Mesenchymal stem cell (in vitro differentiated cells and primary cell): ENCODE measurements around the gene AP1B1.

Experiments used
- DNase-seq: peaks from one replicate; pipeline ENCODE4 v3.0.0-alpha.2; 2013
- H2AFZ ChIP-seq: one replicate; pipeline ENCODE4 v1.6.1; 2013; ENCODE audit warnings: low read depth, mild to moderate bottlenecking, control low read depth, inconsistent platforms, low read length, moderate library complexity
- H2AK5ac ChIP-seq: 2 replicates; pipeline ENCODE4 v1.6.1; 2013; ENCODE audit warnings: low read length, moderate library complexity, mild to moderate bottlenecking, inconsistent platforms; ENCODE audit not compliant: severe bottlenecking
- H2BK120ac ChIP-seq: one replicate; pipeline ENCODE4 v1.6.1; 2013; ENCODE audit warnings: low read depth, mild to moderate bottlenecking, inconsistent platforms, low read length, moderate library complexity
- H2BK12ac ChIP-seq, 2 experiments: one replicate each; pipeline ENCODE4 v1.6.1; 2013; ENCODE audit warnings: inconsistent platforms in 2 of 2, low read length in 2 of 2, mild to moderate bottlenecking in 2 of 2, moderate library complexity in 2 of 2, control low read depth in 1 of 2
- H2BK15ac ChIP-seq: one replicate; pipeline ENCODE4 v1.6.1; 2013; ENCODE audit warnings: mild to moderate bottlenecking, low read depth, inconsistent platforms; ENCODE audit not compliant: poor library complexity, severe bottlenecking
- H2BK5ac ChIP-seq: 2 replicates; pipeline ENCODE4 v1.6.1; 2013; ENCODE audit warnings: low read depth, mild to moderate bottlenecking, low read length, control low read depth, inconsistent platforms; ENCODE audit not compliant: poor library complexity, severe bottlenecking
- H3K14ac ChIP-seq, 2 experiments: one replicate each; pipeline ENCODE4 v1.6.1; 2013; ENCODE audit warnings: inconsistent platforms in 2 of 2, low read length in 2 of 2, control low read depth in 1 of 2, mild to moderate bottlenecking in 1 of 2, moderate library complexity in 1 of 2
- H3K18ac ChIP-seq, 2 experiments: one replicate each; pipeline ENCODE4 v1.6.1; 2013; ENCODE audit warnings: inconsistent platforms in 2 of 2, low read length in 2 of 2, control low read depth in 1 of 2, low read depth in 1 of 2, mild to moderate bottlenecking in 1 of 2
- H3K23ac ChIP-seq, 2 experiments: one replicate each; pipeline ENCODE4 v1.6.1; 2013; ENCODE audit warnings: inconsistent platforms in 2 of 2, low read length in 2 of 2, mild to moderate bottlenecking in 2 of 2, moderate library complexity in 2 of 2, control low read depth in 1 of 2
- H3K27ac ChIP-seq: 2 replicates; pipeline ENCODE4 v1.5.1; 2013; ENCODE audit warnings: mild to moderate bottlenecking, moderate library complexity, low read length, control low read depth, inconsistent platforms; ENCODE audit not compliant: poor library complexity, severe bottlenecking
- H3K27me3 ChIP-seq, 2 experiments: 2 replicates each; pipeline versions ENCODE4 v1.6.1 to v1.7.0; 2013; ENCODE audit warnings: low read length in 2 of 2, mild to moderate bottlenecking in 2 of 2, moderate library complexity in 2 of 2, control low read depth in 1 of 2, inconsistent platforms in 1 of 2; ENCODE audit not compliant: control insufficient read depth in 1 of 2, insufficient read depth in 1 of 2
- H3K36me3 ChIP-seq, 2 experiments: 2 replicates each; pipeline versions ENCODE4 v1.6.1 to v1.7.0; 2013; ENCODE audit warnings: low read length in 2 of 2, control low read depth in 1 of 2, inconsistent platforms in 1 of 2, low read depth in 1 of 2, mild to moderate bottlenecking in 1 of 2; ENCODE audit not compliant: insufficient read depth in 2 of 2, control insufficient read depth in 1 of 2
- H3K4ac ChIP-seq, 2 experiments: one replicate each; pipeline ENCODE4 v1.6.1; 2013; ENCODE audit warnings: inconsistent platforms in 2 of 2, low read length in 2 of 2, mild to moderate bottlenecking in 2 of 2, moderate library complexity in 2 of 2, control low read depth in 1 of 2, low read depth in 1 of 2
- H3K4me1 ChIP-seq: 2 replicates; pipeline ENCODE4 v1.6.1; 2013; ENCODE audit warnings: low read depth, low read length, control low read depth; ENCODE audit not compliant: control insufficient read depth, insufficient read depth
- H3K4me2 ChIP-seq: 2 replicates; pipeline ENCODE4 v1.6.1; 2013; ENCODE audit warnings: low read length, mild to moderate bottlenecking, inconsistent platforms; ENCODE audit not compliant: poor library complexity, severe bottlenecking
- H3K4me3 ChIP-seq, 2 experiments: 2 replicates each; pipeline versions ENCODE4 v1.5.1 to v1.7.0; 2013; ENCODE audit warnings: low read length in 2 of 2, mild to moderate bottlenecking in 2 of 2, control low read depth in 1 of 2, low read depth in 1 of 2; ENCODE audit not compliant: insufficient read depth in 1 of 2
- H3K79me1 ChIP-seq: replicated peaks from 2 replicates; pipeline ENCODE4 v1.6.1; 2013; ENCODE audit warnings: mild to moderate bottlenecking, control low read depth, low read length, inconsistent platforms; ENCODE audit not compliant: poor library complexity, severe bottlenecking
- H3K9ac ChIP-seq: 2 replicates; pipeline ENCODE4 v1.7.0; 2013; ENCODE audit warnings: mild to moderate bottlenecking, low read length, moderate library complexity
- H3K9me3 ChIP-seq: 2 replicates; pipeline ENCODE4 v1.7.0; 2013; ENCODE audit warnings: mild to moderate bottlenecking, low read length; ENCODE audit not compliant: control insufficient read depth
- H4K8ac ChIP-seq: one replicate; pipeline ENCODE4 v1.6.1; 2013; ENCODE audit warnings: inconsistent platforms, mild to moderate bottlenecking, low read length, moderate library complexity
- H4K91ac ChIP-seq: one replicate; pipeline ENCODE4 v1.6.1; 2013; ENCODE audit warnings: mild to moderate bottlenecking, low read length, inconsistent platforms
- WGBS: methylation state at CpG from one replicate; pipeline ENCODE4 v1.1.7; 2013; ENCODE audit warnings: mixed read lengths; 5-methylcytosine and 5-hydroxymethylcytosine counted together

Gene AP1B1

GRCh38 chr22:29301716-29302401, 86.5 kb downstream of the AP1B1 start:
- no peak for DNase-seq
- Histone ChIP-seq H3K27me3 (no peaks in the 10 kb centered on the region), H3K4me2 (no peak overlapping the region), H2AK5ac (no peak overlapping the region), H3K14ac (no peak overlapping the region), H3K18ac (no peak overlapping the region), H4K91ac (no peak overlapping the region), H3K4ac (no peak overlapping the region), H3K4me3 (no peak overlapping the region), H3K9me3 (no peaks in the 10 kb centered on the region), H2AFZ (no peak overlapping the region), H2BK5ac (no peak overlapping the region), H2BK15ac (no peak overlapping the region), H3K79me1 (peaks cover 6% of the 10 kb centered on the region), H3K4me1 (peaks cover 15% of the 10 kb centered on the region), H3K36me3 (peaks cover 42 to 55% of the 10 kb centered on the region in 2 experiments), H2BK12ac (no peak overlapping the region), H4K8ac (no peak overlapping the region), H3K9ac (no peak overlapping the region), H3K23ac (no peak overlapping the region), H2BK120ac (no peak overlapping the region), H3K27ac (no peak overlapping the region)
- WGBS: 95% methylated on average over 17 of the region's 17 CpGs

- Histone ChIP-seq H3K9ac (no peak overlapping the region), H2BK5ac (no peak overlapping the region), H3K79me1 (peaks cover 10% of the 10 kb centered on the region), H2BK15ac (no peak overlapping the region), H3K4me3 (no peak overlapping the region), H2AFZ (no peak overlapping the region), H3K23ac (no peak overlapping the region), H3K9me3 (no peaks in the 10 kb centered on the region), H2BK120ac (no peak overlapping the region), H3K14ac (no peak overlapping the region), H3K27me3 (no peaks in the 10 kb centered on the region), H3K18ac (no peak overlapping the region), H4K8ac (no peak overlapping the region), H3K4ac (no peak overlapping the region), H2AK5ac (no peak overlapping the region), H3K36me3 (peaks cover 51 to 62% of the 10 kb centered on the region in 2 experiments), H3K27ac (no peak overlapping the region), H4K91ac (no peak overlapping the region), H3K4me1 (peaks cover 14% of the 10 kb centered on the region), H3K4me2 (no peak overlapping the region), H2BK12ac (no peak overlapping the region)
- WGBS: 93% methylated on average over 8 of the region's 10 CpGs
- DNase-seq: no peak
Observed at GRCh38 chr22:29300807-29301601, 87.4 kb downstream of the AP1B1 start.

- 89% methylated on average over 4 of the region's 4 CpGs for WGBS
- no peak overlapping the region for H4K8ac ChIP-seq
- no peak overlapping the region for H3K14ac ChIP-seq
- H2BK12ac ChIP-seq: no peak overlapping the region
- H2AK5ac ChIP-seq: no peak overlapping the region
- no peak overlapping the region for H2AFZ ChIP-seq
- H3K9ac ChIP-seq: no peak overlapping the region
- H3K4me2 ChIP-seq: no peak overlapping the region
- peaks cover 13% of the 10 kb centered on the region for H3K79me1 ChIP-seq
- no peak overlapping the region for H3K18ac ChIP-seq
- no peak overlapping the region for H3K4ac ChIP-seq
- H3K27ac ChIP-seq: no peak overlapping the region
- no peak overlapping the region for H3K4me3 ChIP-seq
- H4K91ac ChIP-seq: no peak overlapping the region
- no peak overlapping the region for H2BK5ac ChIP-seq
- H3K23ac ChIP-seq: no peak overlapping the region
- no peak overlapping the region for H2BK15ac ChIP-seq
- H3K4me1 ChIP-seq: peaks cover 12% of the 10 kb centered on the region
- DNase-seq: peak; percentile 6
- H3K27me3 ChIP-seq: no peaks in the 10 kb centered on the region
- no peaks in the 10 kb centered on the region for H3K9me3 ChIP-seq
- peaks cover 57 to 65% of the 10 kb centered on the region in 2 experiments for H3K36me3 ChIP-seq
- no peak overlapping the region for H2BK120ac ChIP-seq
Observed at GRCh38 chr22:29300467-29300806, 87.9 kb downstream of the AP1B1 start.

GRCh38 chr22:29299136-29299900, 89.1 kb downstream of the AP1B1 start:
- Histone ChIP-seq H2BK5ac (no peak overlapping the region), H3K27ac (no peak overlapping the region), H3K4me1 (peaks cover 9% of the 10 kb centered on the region), H3K36me3 (peaks cover 67 to 72% of the 10 kb centered on the region in 2 experiments), H3K18ac (no peak overlapping the region), H3K27me3 (no peaks in the 10 kb centered on the region), H3K79me1 (peaks cover 13% of the 10 kb centered on the region), H3K4me2 (no peak overlapping the region), H2AK5ac (no peak overlapping the region), H4K91ac (no peak overlapping the region), H3K4me3 (no peak overlapping the region), H3K9me3 (no peaks in the 10 kb centered on the region), H2BK120ac (no peak overlapping the region), H2BK15ac (no peak overlapping the region), H3K9ac (no peak overlapping the region), H2AFZ (no peak overlapping the region), H3K23ac (no peak overlapping the region), H3K4ac (no peak overlapping the region), H3K14ac (no peak overlapping the region), H2BK12ac (no peak overlapping the region), H4K8ac (no peak overlapping the region)
- WGBS: 97% methylated on average over 19 of the region's 19 CpGs
- no peak for DNase-seq
